ENCODE measurements around the gene NGEF. TPM values are rescaled to one million over a fixed set of nuclear protein-coding genes. Genes with fewer than 3 reads are reported as not detected.

The NGEF gene
- total RNA-seq, 1 donor from 2014 or later, result 1.2 TPM

- Mint-ChIP-seq H3K9me3 (ENCODE audit: low read depth) (no peaks in the 10 kb centered on the region), H3K36me3 (ENCODE audit: insufficient read depth) (no peaks in the 10 kb centered on the region), H3K27ac (no peak overlapping the region), H3K4me1 (ENCODE audit: low read depth) (no peaks in the 10 kb centered on the region), H3K27me3 (peaks cover 7% of the 10 kb centered on the region), H3K4me3 (ENCODE audit: low read depth) (no peak overlapping the region)
- TF ChIP-seq CTCF (IDR thresholded peaks at IDR 0.05; ENCODE audit: unreplicated experiment), result no peak
- no peak for DNase-seq (ENCODE audit: low spot score, unreplicated experiment)
These were observed 131.0 kb downstream of the NGEF start for GRCh38 chr2:232882085-232882484.

- H3K36me3 Mint-ChIP-seq (ENCODE audit: insufficient read depth), result no peaks in the 10 kb centered on the region
- H3K4me1 Mint-ChIP-seq (ENCODE audit: low read depth), result no peaks in the 10 kb centered on the region
- H3K4me3 Mint-ChIP-seq (ENCODE audit: low read depth), result no peak overlapping the region
- no peak for TF ChIP-seq CTCF (IDR thresholded peaks at IDR 0.05; ENCODE audit: unreplicated experiment)
- H3K9me3 Mint-ChIP-seq (ENCODE audit: low read depth), result no peaks in the 10 kb centered on the region
- H3K27me3 Mint-ChIP-seq, result peaks cover 7% of the 10 kb centered on the region
- no peak for DNase-seq (ENCODE audit: low spot score, unreplicated experiment)
- no peak overlapping the region for H3K27ac Mint-ChIP-seq
These were observed 132.2 kb downstream of the NGEF start for GRCh38 chr2:232880764-232881351.

- no peak for DNase-seq (ENCODE audit: low spot score, unreplicated experiment)
- Mint-ChIP-seq H3K27ac (peak overlapping the region; percentile 43), H3K36me3 (ENCODE audit: insufficient read depth) (no peaks in the 10 kb centered on the region), H3K27me3 (peaks cover 15% of the 10 kb centered on the region), H3K4me1 (ENCODE audit: low read depth) (no peaks in the 10 kb centered on the region), H3K4me3 (ENCODE audit: low read depth) (no peak overlapping the region), H3K9me3 (ENCODE audit: low read depth) (no peaks in the 10 kb centered on the region)
- TF ChIP-seq CTCF (IDR thresholded peaks at IDR 0.05; ENCODE audit: unreplicated experiment), result no peak
These were observed 133.2 kb downstream of the NGEF start for GRCh38 chr2:232879618-232880494.

GRCh38 chr2:232878855-232879617, 134.0 kb downstream of the NGEF start:
- no peak for DNase-seq (ENCODE audit: low spot score, unreplicated experiment)

More at GRCh38 chr2:232878855-232879617, 134.0 kb downstream of the NGEF start:
- Mint-ChIP-seq H3K27me3 (peaks cover 15% of the 10 kb centered on the region), H3K9me3 (ENCODE audit: low read depth) (no peaks in the 10 kb centered on the region), H3K27ac (no peak overlapping the region), H3K4me3 (ENCODE audit: low read depth) (no peak overlapping the region), H3K36me3 (ENCODE audit: insufficient read depth) (no peaks in the 10 kb centered on the region), H3K4me1 (ENCODE audit: low read depth) (no peaks in the 10 kb centered on the region)
- TF ChIP-seq CTCF (IDR thresholded peaks at IDR 0.05; ENCODE audit: unreplicated experiment), result no peak
